Superior temporal gyrus (tissue), 1 donor: ENCODE measurements around the gene NKD2.

Experiments
- DNase-seq: peaks from one replicate; pipeline ENCODE4 v3.0.0-alpha.2; 2016; ENCODE audit errors: extremely low spot score

The NKD2 gene

DNA sequence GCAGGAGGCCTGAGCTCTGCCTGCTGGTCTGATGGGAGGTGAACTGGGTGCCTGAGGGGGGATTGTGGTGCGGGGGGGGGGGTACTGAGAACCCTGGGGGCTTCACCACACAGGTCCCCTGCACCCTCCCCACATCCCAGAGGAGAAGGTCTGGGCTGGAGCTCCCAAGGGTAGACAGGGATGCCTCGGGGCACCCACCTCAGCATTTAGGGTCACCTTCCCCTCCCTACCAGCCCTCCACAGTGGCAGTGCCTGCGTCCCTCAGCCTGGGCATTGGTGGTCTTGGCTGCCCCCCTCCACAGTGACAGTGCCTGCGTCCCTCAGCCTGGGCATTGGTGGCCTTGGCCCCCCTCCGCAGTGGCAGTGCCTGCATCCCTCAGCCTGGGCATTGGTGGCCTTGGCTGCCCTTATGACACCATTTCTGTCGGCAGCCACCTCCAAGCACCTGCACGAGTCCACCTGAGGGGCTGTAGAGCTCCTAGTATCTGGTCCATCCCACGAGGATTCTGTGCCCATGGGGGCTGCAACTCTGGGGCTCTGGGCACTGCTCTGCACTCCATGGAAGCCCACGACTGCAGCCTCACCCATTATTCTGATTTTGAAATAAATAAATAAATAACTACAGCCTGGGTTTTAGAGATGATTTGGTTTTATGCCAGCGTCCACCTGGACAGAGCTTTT lies 21.5 kb downstream of the NKD2 start:
- DNase-seq = no peak

DNA sequence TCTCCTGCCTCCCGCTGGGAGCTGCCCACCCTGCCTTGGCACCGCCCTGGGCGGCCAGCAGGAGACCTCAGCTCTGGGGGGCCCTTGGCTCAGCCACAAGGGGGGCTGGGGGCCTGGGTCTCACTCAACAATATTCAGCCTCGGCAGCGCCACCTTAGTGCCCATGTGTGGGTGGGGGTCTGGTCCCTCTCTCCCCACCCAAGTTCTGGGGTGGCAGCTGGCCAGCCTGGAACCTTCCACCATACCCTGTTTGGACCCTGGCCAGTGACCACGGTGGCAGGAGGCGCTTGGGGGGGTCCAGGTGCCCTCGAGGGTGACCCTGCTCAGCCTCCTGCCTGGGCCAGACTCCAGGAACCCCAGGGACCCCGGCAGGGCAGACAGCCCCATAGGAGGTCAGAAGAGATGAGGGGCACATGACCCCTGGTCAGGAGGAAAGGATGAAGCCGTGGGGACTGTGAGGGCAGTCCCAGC lies 22.2 kb downstream of the NKD2 start:
- no peak for DNase-seq

DNA sequence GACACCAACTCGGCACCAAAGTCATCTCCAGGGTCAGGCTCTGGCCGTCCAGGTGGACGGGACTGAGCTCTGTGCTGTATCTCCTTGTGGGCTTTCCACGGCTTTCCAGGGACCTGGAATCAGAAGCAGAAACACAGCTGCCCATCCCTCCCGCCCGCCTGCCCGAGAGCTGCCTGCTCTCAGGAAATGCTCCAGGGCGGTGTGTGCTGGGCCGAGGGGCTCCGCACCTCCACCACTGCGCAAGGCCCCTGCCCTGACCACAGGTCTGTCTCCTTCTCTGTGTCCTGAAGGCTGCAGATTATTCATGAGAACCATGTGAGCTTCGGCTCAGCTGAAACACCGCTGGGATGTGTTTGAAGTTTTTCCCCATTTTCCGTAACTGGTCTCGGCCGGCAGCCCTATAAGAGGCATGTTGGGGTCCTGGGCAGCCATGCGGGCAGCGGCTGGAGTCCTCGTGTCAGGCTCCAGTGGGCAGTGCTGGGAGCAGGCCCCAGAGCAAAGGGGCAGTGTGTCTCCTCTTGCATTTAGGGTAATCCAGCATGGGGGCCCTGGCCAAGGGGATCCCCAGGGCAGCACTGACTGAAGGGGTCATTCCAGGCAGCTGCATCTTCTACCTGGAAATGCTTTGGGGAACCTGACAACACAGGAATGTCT lies 22.8 kb downstream of the NKD2 start:
- DNase-seq = no peak

DNA sequence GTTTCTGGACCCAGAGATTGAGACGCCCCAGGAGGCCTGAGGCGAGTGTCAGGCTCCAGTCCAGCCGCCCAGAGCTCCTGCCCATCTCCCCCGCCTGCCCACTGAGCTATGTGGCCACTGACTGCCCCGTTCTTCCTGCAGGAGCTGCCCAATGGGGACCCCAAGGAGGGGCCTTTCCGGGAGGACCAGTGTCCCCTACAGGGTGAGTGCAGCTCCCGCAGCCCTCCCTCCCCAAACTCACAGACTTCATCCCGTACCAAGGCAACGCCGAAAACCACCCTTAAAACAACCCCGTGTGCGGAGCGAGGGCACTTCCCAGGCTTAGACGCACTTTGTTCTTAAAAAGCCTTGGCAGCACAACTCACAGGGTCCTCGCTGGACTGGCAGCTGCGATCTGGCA lies 23.4 kb downstream of the NKD2 start:
- no peak for DNase-seq

DNA sequence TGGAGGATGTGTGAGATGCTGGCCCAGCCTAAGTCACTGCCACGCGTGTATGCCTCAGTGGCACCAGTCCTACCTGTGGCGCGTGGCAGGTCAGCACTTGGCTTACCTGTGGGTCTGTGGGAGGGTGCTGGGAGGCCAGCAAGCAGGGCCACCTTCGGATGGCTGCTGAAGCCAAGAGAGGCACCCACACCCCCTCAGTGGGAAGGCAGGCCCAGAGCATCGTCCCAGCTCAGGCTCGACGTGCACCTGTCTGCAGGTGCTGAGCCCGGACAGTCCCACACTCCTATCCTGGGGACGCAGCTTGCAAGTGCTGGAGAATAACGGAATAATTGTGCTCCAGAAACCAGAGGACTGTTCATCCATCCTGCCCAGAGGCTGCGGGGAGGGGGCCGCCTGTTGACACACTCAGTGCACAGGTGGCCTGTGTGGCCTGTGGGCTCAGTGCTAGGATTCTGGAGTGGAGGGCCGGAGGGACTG lies 24.0 kb downstream of the NKD2 start:
- no peak for DNase-seq

DNA sequence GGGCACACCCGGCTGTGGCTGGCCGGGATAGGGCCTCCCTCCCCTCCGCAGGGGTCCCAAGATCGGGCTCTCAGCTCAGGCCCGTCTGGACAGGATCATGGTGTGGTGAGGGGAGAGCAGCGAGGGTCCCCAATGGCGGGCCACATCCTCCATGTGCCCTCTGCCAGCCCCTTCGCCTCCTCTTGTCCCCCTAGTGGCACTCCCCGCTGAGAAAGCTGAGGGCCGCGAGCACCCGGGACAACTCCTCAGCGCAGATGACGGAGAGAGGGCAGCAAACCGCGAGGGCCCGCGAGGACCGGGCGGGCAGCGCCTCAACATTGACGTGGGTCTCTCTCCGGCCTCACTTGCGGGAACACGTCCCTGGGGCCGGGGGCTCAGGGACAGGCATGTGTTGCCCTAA lies 24.6 kb downstream of the NKD2 start:
- no peak for DNase-seq

DNA sequence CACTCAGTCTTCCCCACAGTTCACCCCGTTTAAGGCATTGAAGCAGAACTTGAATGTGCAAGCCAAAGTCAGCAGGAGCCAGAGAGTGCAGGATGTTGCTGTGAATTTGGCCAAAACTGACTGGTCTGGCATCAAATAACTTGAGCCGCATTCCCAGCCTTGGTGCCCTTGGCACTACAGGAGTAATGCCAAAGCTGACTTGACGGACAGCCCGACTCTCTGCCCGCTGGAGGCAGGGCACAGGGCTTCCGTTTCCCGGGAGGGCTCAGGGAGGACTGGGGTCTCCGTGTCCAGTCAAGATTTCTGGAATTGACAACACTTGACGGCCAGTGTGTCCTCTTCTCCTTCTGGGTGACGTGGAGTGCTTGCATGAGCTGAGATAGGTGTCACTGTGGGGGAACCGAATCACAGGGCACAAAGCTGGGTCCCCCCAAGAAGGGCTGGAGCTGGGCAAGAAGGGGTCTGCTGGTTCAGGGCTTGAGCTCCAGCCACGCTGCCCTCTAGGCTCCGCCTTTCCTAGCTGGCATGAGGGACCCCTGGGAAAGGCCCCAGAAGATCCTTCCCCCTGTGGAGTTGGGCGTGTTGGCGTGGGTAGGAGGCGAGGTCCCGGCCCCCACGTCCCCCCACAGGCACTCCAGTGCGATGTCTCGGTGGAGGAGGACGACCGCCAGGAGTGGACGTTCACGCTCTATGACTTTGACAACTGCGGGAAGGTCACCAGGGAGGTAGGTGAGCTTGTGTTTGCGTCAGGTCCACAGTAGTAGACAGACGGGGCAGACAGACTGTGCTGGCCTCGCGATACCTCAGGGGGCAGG lies 25.2 kb downstream of the NKD2 start:
- DNase-seq = no peak

DNA sequence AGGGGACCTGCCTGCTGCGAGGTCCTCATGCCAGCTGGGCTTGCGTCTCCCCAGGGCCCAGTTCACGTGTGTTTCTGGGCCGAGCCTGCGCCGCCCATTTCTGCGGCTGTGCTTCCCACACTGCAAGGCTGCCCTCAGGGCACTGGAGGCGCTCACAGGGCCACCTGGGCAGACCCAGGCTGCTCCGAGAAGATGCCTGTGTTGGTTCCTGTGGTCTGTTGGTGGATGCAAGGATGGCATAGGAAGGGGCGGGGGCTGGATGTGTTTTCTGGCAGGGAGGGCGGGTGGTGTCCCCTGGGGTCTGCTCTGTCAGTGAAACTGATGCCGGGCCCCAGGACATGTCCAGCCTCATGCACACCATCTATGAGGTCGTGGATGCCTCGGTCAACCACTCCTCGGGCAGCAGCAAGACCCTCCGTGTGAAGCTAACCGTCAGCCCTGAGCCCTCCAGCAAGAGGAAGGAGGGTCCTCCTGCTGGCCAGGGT lies 25.9 kb downstream of the NKD2 start:
- DNase-seq = no peak

DNA sequence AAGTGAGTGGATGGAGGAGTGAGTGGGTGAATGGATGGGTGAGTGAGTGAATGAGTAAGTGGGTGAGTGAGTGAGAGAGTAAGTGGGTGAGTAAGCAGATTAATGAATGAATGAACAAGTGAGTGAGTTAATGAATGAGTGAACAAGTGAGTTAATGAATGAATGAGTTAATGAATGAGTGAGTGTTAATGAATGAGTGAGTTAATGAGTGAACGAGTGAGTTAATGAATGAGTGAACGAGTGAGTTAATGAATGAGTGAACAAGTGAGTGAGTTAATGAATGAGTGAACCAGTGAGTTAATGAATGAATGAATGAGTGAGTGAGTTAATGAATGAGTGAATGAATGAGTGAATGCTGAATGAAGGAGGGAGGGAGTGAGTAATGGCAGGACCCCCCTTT lies 26.4 kb downstream of the NKD2 start:
- no peak for DNase-seq

DNA sequence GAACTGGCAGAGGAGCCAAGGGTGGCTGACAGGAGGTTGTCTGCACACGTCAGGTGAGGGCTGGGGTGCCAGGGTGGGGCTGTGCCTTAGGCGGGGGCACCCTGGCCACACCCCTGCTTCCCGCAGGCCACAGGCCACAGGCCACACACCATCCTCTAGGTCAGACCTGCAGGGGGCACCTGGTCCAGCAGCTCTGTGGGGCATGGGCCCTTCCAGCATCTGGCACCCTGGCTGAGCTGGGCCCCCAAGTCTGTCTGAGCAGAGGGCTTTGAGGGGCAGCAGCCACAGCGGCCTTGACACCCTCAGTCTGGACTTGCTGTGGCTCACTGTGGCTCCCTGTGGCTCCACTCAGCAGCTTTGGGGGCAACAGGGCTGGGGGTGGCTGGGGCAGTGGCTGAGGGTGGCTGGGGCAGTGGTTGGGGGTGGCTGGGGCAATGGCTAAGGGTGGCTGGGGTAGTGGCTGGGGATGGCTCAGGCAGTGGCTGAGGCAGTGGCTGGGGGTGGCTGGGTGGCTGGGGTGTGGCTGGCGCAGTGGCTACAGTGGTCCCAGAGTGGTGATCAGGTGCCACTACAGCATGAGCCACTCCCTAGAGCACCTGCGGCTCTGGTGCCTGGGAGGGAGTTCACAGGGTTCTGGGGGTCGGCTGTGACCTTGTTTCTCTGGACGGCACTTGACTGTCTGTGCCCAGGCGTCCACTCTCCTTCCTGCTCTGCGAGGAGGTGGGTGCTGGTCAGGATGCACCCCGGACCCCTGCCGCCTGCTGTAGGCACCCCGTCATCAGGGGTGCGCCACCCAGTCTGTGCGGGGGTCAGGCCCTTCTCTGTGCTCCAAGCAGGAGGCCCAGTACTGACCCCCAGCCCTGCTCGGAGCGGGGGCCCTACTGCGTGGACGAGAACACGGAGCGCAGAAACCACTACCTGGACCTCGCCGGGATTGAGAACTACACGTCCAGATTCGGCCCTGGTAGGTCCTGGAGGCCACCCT lies 27.1 kb downstream of the NKD2 start:
- no peak for DNase-seq

DNA sequence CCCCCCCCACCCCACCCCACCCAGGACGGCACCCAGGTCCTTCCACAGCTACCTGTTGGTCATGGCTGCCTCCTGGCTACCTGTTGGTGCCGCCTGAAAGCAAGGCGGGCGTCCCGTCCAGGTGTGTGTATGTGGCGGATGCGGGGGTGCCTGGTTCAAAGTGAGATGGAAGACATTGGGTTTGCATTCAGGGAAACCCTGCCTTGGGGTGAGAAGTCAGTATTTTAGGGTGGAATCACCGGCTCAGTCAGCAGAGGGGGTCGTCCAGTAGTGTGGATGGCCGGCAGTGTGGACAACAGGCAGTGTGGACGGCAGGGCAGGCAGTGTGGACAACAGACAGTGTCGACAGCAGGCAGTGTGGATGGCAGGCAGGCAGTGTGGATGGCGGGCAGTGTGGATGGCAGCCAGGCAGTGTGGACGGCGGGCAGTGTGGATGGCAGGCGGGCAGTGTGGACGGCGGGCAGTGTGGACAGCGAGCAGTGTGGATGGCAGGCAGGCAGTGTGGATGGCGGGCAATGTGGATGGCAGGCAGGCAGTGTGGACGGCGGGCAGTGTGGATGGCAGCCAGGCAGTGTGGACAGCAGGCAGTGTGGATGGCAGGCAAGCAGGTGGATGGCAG lies 28.0 kb downstream of the NKD2 start:
- DNase-seq = no peak

DNA sequence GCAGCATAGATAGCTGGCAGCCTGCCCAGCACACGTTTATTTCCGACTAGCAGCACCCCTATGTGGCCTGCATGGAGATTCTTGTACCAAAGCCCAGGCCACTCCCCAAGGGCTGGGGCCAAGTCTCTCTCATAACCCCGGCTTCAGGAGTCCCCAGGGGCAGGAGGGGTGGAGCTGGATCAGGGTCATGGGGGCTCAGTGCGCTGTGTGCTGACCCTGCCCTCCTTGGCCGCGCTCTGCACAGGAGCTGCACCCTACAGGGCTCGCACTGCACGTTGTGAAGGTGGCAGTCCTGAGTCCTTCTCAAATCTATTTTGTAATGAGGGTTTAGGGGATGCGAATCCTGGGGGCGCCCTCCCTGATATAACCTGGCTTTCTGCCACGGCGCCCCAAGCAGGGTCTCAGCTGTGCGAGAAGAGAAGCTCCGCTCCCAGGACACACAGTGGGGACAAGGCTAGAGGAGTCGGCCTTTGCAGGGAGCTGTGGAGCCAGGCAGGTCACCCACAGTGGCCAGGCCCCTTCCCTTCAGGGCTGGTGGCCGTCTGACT lies 28.6 kb downstream of the NKD2 start:
- no peak for DNase-seq

DNA sequence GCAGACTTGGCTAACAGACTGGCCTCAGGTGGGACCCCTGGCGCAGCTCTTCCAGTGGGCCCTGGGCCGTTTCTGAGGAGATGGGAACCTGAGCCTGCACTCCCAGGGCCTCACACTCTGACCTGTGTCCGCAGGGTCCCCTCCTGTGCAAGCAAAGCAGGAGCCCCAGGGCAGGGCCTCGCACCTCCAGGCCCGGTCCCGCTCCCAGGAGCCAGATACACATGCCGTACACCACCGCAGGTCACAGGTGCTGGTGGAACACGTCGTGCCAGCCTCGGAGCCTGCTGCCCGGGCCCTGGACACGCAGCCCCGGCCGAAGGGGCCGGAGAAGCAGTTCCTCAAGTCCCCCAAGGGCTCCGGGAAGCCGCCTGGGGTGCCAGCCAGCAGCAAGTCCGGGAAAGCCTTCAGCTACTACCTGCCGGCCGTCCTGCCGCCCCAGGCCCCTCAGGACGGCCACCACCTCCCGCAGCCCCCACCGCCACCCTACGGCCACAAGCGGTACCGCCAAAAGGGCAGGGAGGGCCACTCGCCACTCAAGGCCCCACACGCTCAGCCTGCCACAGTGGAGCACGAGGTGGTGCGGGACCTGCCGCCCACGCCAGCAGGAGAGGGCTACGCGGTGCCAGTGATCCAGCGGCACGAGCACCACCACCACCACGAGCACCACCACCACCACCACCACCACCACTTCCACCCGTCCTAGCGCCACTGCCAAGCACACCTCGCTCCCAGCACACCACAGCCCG lies 29.2 kb downstream of the NKD2 start:
- no peak for DNase-seq

DNA sequence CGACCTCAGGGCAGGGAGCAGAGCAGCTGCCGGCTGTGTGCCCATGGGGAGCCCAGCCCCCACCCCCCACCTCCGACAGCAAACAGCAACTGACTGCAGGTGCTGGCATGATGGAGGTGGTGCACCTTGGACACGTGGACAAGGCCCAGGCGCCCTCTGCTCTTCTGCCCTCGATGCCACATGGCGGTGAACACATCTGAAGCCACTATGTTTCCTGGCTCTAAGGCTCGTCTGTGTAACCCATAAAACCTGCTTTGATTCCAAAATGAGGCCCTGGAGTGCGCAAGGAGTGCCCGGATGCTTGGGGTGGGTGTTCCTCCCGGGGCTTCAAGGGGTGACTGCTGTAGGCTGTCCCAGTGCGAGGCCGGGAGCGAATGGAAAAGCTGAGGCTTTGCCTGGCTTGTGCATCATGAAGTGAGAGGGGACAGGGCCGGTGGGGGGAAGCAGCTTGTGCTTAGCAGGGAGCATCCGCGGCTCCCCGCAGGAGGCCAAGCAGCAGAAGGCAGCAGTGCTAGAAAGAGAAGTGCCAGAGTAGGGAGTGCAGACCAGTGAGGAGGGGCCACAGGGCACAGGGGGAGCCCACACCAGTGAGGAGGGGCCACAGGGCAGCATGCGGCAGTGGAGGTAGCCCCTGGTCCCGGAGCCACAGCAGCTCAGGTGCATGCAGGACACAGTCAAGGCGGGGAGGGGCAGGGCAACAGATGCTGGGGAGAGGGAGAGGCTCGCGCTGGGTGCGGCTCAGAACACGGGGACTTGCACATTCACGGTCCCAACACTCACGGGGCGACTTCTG lies 30.0 kb downstream of the NKD2 start:
- DNase-seq = no peak

DNA sequence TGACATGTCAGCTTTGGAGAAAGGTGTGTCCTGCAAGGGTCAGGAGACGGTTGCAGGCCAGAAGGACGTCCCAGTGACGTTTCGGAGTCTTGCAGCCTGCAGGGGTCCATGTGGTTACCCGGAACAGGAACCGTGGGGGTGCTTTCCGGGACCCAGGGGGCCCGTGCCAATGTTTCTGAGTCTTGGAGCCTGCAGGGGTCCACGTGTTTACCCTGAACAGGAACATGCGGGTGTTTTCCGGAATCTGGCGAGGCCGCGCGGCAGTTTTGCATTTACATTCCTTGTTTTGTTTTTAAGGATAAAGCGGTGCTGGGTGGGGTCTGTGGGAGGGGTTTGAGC lies 30.6 kb downstream of the NKD2 start:
- DNase-seq = no peak

DNA sequence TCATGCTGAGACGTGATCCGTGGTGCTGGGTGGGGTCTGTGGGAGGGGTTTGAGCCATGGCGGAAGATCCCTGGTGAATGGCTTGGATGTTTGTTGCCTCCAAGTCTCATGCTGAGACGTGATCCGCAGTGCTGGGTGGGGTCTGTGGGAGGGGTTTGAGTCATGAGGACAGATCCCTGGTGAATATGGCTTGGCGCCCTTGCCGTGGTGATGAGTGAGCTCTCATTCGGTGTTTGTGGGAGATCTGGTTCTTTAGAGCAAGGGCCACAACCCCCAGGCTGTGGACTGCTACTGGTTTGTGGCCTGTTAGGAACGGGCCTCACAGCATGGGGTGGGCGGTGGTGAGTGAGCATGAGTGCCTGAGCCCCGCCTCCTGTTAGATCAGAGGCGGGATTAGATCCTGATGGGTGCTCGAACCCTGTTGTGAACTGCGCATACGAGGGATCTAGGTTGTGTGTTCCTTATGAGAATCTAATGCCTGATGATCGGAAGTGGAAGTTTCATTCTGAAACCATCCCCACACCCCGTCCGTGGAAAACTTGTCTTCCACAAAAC lies 31.2 kb downstream of the NKD2 start:
- no peak for DNase-seq

DNA sequence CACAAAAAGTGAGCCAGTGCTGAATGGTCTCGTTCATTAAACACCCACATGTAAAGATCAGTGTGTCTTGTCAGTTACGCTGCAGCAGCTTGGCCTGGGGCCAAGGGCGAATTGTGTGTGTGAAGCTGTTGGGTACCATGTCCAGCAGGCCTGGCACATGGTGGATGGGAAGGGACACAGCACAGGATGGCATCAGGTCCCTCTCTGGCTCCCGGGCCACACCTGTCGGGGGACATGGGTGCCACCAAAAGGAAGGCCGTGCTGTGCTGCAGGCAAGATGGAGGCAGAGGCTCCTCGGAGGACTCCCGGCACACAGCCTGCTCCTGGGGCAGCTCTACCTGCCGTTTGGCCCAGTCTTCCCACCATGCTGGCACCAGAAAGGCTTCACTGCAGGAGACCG lies 32.0 kb downstream of the NKD2 start:
- no peak for DNase-seq

DNA sequence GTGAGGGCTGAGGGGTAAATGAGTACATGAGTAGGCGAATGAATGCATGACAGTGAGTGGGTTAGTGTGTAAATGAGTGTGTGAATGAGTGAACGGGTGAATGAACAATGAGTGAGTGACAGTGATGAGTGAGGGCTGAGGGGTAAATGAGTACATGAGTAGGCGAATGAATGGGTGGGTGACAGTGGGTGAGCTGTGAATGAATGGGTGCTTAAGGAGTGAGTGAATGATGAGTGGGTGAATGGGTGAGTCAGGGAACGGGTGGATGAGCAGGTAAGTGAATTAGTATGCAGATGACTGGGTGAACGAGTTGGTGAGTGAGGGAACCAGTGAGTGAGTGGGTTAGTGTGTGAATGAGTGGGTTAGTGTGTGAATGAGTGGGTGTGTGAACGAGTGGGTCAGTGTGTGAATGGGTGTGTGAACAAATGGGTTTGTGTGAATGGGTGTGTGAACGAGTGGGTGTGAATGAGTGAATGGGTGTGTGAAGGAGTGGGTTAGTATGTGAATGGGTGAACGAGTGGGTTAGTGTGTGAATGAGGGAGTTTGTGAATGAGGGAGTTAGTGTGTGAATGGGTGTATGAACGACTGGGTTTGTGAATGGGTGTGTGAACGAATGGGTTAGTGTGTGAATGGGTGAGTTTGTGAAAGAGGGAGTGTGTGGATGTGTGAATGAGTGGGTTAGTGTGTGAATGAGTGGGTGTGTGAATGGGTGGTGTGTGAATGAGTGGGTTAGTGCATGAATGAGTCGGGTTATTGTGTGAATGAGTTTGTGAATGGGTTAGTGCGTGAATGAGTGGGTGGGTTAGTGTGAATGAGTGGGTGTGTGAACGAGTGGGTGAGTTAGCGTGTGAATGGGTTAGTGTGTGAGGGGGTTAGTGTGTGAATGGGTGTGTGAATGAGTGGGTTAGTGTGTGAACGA lies 32.9 kb downstream of the NKD2 start:
- no peak for DNase-seq
